Stimulated activated CD4-positive, alpha-beta T cell treated with anti-CD3 and anti-CD28 coated beads, Interleukin-4, amount 100 ng/mL, for 24 hours (primary cell): ENCODE measurements around the gene KLF13.

ENCODE experiments used
- DNase-seq: peaks from one replicate; pipeline ENCODE4 v3.0.0-alpha.2; 2020

The KLF13 gene

GRCh38 chr15:31333820-31334219, 7.2 kb downstream of the KLF13 start:
- no peak for DNase-seq

- no peak for DNase-seq
Observed at GRCh38 chr15:31335989-31336592, 9.5 kb downstream of the KLF13 start.

GRCh38 chr15:31336593-31337295, 10.1 kb downstream of the KLF13 start:
- DNase-seq, result no peak

- DNase-seq, result no peak
Observed at GRCh38 chr15:31337352-31338031, 10.9 kb downstream of the KLF13 start.

GRCh38 chr15:31338318-31338878, 11.8 kb downstream of the KLF13 start:
- no peak for DNase-seq

GRCh38 chr15:31338879-31339557, 12.4 kb downstream of the KLF13 start:
- DNase-seq, result peak; percentile 45

GRCh38 chr15:31339558-31339895, 12.9 kb downstream of the KLF13 start:
- no peak for DNase-seq

GRCh38 chr15:31340047-31340446, 13.4 kb downstream of the KLF13 start:
- DNase-seq, result no peak

- no peak for DNase-seq
Observed at GRCh38 chr15:31340592-31340991, 14.0 kb downstream of the KLF13 start.

- DNase-seq, result no peak
Observed at GRCh38 chr15:31341071-31341470, 14.4 kb downstream of the KLF13 start.

GRCh38 chr15:31341496-31342195, 15.0 kb downstream of the KLF13 start:
- no peak for DNase-seq

- no peak for DNase-seq
Observed at GRCh38 chr15:31342381-31342780, 15.7 kb downstream of the KLF13 start.

- no peak for DNase-seq
Observed at GRCh38 chr15:31342781-31343626, 16.4 kb downstream of the KLF13 start.

GRCh38 chr15:31343831-31344230, 17.2 kb downstream of the KLF13 start:
- no peak for DNase-seq

- no peak for DNase-seq
Observed at GRCh38 chr15:31344266-31344665, 17.6 kb downstream of the KLF13 start.

GRCh38 chr15:31344823-31345605, 18.4 kb downstream of the KLF13 start:
- DNase-seq, result peak; percentile 48

- no peak for DNase-seq
Observed at GRCh38 chr15:31345606-31346366, 19.2 kb downstream of the KLF13 start.

- peak; percentile 41 for DNase-seq
Observed at GRCh38 chr15:31346367-31347066, 19.9 kb downstream of the KLF13 start.
